Measurements from ENCODE around the gene ADAM22. TPM values are rescaled to one million over a fixed set of nuclear protein-coding genes. Genes with fewer than 3 reads are reported as not detected.

ADAM22 gene
- total RNA-seq, 1 experiment from 2014 or later = 10.0 TPM

DNA sequence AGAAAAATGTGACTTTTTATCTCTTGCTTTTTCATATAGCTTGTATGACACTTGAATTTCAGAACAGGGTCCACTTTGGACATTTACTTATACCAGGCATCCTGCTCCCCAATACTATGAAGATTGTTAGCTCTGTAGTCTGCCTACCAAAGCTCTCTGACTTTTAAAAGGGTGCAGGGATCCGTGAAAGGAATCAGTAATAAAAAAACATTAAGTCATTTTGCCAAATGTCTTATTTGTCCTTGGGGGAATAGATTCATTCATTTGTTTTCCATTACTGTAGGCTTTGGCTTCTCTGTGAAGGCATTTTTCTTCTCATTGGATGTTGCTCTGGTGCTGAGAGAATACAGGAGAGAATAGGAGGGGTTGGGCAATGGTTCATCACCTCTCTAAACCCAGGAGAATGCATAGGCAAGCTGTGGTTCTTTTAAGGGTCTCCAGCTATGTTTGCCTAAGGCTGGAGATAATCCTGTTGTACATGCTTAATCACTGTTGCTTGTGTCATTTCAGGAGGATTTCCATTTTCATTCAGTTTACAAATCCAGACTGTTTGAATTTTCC is 182.3 kb downstream of the ADAM22 start:
- H3K9me2 ChIP-seq (ENCODE audit: insufficient read depth) = no peaks in the 10 kb centered on the region
- ChIA-PET CTCF (no interaction called here), POLR2A (no interaction called here), RAD21 (ENCODE audit: low non-redundant PET in 1 of 2, low total read pairs in 2 of 2, uncharacterized antibody in 2 of 2, unreplicated experiment in 2 of 2) (no interaction called here)
- no peak overlapping the region for H3K4me3 ChIP-seq (replicated peaks in 1 of 2; ENCODE audit: low read depth in 1 of 2, low read length in 2 of 2)
- H3K4me1 ChIP-seq (ENCODE audit: control insufficient read depth in 1 of 2, insufficient read depth in 2 of 2, low read length in 2 of 2) = no peaks in the 10 kb centered on the region
- no peaks in the 10 kb centered on the region for H3K9me3 ChIP-seq (ENCODE audit: control insufficient read depth in 1 of 2, insufficient read depth in 1 of 2, low read depth in 1 of 2, low read length in 2 of 2)
- H3K4me2 ChIP-seq (ENCODE audit: low read length) = no peak overlapping the region
- no peak overlapping the region for H2AFZ ChIP-seq (ENCODE audit: low read depth, low read length, poor library complexity, severe bottlenecking)
- intact Hi-C loops (cut with micrococcal nuclease) = loop anchor here (10.0 kb wide), 2 partner anchors 212 to 802 kb away; no protein-coding TSS in a partner anchor
- no peak for ATAC-seq
- H3K36me3 ChIP-seq (ENCODE audit: control insufficient read depth in 1 of 2, insufficient read depth in 2 of 2, low read length in 2 of 2) = no peaks in the 10 kb centered on the region
- H3K27ac ChIP-seq (ENCODE audit: low read depth, low read length) = no peak overlapping the region
- H3K9ac ChIP-seq (ENCODE audit: low read length) = no peak overlapping the region
- no peaks in the 10 kb centered on the region for H3K79me2 ChIP-seq (ENCODE audit: insufficient read depth, low read length)
- DNase-seq (ENCODE audit: low read depth, low spot score) = no peak
- H3K27me3 ChIP-seq (ENCODE audit: insufficient read depth, low read length) = no peaks in the 10 kb centered on the region
- TF ChIP-seq TCF7L2 (IDR thresholded peaks at IDR 0.05; ENCODE audit: borderline replicate concordance, extremely low read depth, insufficient read depth, insufficient read length) (no peak), SP1 (IDR thresholded peaks at IDR 0.05; ENCODE audit: low read depth) (no peak), SIN3A (IDR thresholded peaks at IDR 0.05; ENCODE audit: low read depth) (no peak), CBX3 (IDR thresholded peaks at IDR 0.05; ENCODE audit: low read depth) (no peak), JUND (IDR thresholded peaks at IDR 0.05) (no peak)
- BruUV-seq (replicated peaks) = no TSS peak
- H4K20me1 ChIP-seq (ENCODE audit: insufficient read depth) = no peaks in the 10 kb centered on the region

DNA sequence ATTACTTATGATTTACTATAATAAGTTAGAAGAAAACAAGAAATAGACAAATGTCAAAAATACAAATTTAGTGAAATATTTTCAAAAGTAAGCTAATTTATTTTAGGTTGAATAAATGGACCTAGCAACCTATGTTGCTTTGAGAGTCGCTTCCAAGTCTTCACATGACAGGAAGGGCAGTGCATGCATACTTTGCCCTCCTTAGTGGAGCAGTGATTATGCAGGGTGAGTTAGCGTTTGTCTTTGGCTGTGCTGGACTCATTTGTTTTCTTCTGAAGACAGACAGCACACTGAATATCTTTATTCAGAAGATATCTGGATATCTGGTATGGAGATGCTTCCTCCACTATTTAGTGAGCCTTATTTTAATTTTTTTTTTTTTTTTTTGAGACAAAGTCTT is 183.3 kb downstream of the ADAM22 start:
- BruUV-seq (replicated peaks) = no TSS peak
- ChIA-PET POLR2A (no interaction called here), RAD21 (ENCODE audit: low non-redundant PET in 1 of 2, low total read pairs in 2 of 2, uncharacterized antibody in 2 of 2, unreplicated experiment in 2 of 2) (no interaction called here), CTCF (no interaction called here)
- Histone ChIP-seq H3K4me1 (ENCODE audit: control insufficient read depth in 1 of 2, insufficient read depth in 2 of 2, low read length in 2 of 2) (no peaks in the 10 kb centered on the region), H3K36me3 (ENCODE audit: control insufficient read depth in 1 of 2, insufficient read depth in 2 of 2, low read length in 2 of 2) (no peaks in the 10 kb centered on the region), H3K9me3 (ENCODE audit: control insufficient read depth in 1 of 2, insufficient read depth in 1 of 2, low read depth in 1 of 2, low read length in 2 of 2) (no peaks in the 10 kb centered on the region), H3K9me2 (ENCODE audit: insufficient read depth) (no peaks in the 10 kb centered on the region), H3K4me3 (replicated peaks in 1 of 2; ENCODE audit: low read depth in 1 of 2, low read length in 2 of 2) (no peak overlapping the region), H2AFZ (ENCODE audit: low read depth, low read length, poor library complexity, severe bottlenecking) (no peak overlapping the region), H3K27me3 (ENCODE audit: insufficient read depth, low read length) (no peaks in the 10 kb centered on the region), H3K4me2 (ENCODE audit: low read length) (no peak overlapping the region), H3K27ac (ENCODE audit: low read depth, low read length) (no peak overlapping the region), H3K9ac (ENCODE audit: low read length) (no peak overlapping the region), H4K20me1 (ENCODE audit: insufficient read depth) (no peaks in the 10 kb centered on the region), H3K79me2 (ENCODE audit: insufficient read depth, low read length) (no peaks in the 10 kb centered on the region)
- DNase-seq (ENCODE audit: low read depth, low spot score) (no peak), ATAC-seq (no peak)
- intact Hi-C loops (cut with micrococcal nuclease) = loop anchor here (10.0 kb wide), 2 partner anchors 213 to 803 kb away; no protein-coding TSS in a partner anchor
- TF ChIP-seq TCF7L2 (IDR thresholded peaks at IDR 0.05; ENCODE audit: borderline replicate concordance, extremely low read depth, insufficient read depth, insufficient read length) (no peak), RAD21 (IDR thresholded peaks at IDR 0.05; ENCODE audit: low read depth) (no peak), JUND (IDR thresholded peaks at IDR 0.05) (no peak), FOSL1 (IDR thresholded peaks at IDR 0.05; ENCODE audit: low read depth) (no peak), ZFX (IDR thresholded peaks at IDR 0.05) (no peak), ZNF274 (IDR thresholded peaks at IDR 0.05; ENCODE audit: low read depth, low read length) (no peak), ELF1 (IDR thresholded peaks at IDR 0.05; ENCODE audit: borderline replicate concordance, low read depth) (no peak), SRF (IDR thresholded peaks at IDR 0.05; ENCODE audit: low read depth) (no peak), EZH2 (IDR thresholded peaks at IDR 0.05) (no peak), POLR2A (IDR thresholded peaks at IDR 0.05; ENCODE audit: borderline replicate concordance, extremely low read depth, insufficient read depth, insufficient read length) (no peak), CEBPB (IDR thresholded peaks at IDR 0.05; ENCODE audit: low read depth) (no peak)
- TF ChIP-seq, protein P1, sequence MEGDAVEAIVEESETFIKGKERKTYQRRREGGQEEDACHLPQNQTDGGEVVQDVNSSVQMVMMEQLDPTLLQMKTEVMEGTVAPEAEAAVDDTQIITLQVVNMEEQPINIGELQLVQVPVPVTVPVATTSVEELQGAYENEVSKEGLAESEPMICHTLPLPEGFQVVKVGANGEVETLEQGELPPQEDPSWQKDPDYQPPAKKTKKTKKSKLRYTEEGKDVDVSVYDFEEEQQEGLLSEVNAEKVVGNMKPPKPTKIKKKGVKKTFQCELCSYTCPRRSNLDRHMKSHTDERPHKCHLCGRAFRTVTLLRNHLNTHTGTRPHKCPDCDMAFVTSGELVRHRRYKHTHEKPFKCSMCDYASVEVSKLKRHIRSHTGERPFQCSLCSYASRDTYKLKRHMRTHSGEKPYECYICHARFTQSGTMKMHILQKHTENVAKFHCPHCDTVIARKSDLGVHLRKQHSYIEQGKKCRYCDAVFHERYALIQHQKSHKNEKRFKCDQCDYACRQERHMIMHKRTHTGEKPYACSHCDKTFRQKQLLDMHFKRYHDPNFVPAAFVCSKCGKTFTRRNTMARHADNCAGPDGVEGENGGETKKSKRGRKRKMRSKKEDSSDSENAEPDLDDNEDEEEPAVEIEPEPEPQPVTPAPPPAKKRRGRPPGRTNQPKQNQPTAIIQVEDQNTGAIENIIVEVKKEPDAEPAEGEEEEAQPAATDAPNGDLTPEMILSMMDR (IDR thresholded peaks at IDR 0.05 in 2 of 3, conservative IDR thresholded peaks at IDR 0.05 in 1 of 3; ENCODE audit: borderline replicate concordance in 1 of 3, insufficient read depth in 1 of 3, low read depth in 2 of 3, low read length in 2 of 3) = no peak
- TF ChIP-seq, protein P2, sequence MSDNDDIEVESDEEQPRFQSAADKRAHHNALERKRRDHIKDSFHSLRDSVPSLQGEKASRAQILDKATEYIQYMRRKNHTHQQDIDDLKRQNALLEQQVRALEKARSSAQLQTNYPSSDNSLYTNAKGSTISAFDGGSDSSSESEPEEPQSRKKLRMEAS (IDR thresholded peaks at IDR 0.05) = no peak
- TF ChIP-seq, protein P3, sequence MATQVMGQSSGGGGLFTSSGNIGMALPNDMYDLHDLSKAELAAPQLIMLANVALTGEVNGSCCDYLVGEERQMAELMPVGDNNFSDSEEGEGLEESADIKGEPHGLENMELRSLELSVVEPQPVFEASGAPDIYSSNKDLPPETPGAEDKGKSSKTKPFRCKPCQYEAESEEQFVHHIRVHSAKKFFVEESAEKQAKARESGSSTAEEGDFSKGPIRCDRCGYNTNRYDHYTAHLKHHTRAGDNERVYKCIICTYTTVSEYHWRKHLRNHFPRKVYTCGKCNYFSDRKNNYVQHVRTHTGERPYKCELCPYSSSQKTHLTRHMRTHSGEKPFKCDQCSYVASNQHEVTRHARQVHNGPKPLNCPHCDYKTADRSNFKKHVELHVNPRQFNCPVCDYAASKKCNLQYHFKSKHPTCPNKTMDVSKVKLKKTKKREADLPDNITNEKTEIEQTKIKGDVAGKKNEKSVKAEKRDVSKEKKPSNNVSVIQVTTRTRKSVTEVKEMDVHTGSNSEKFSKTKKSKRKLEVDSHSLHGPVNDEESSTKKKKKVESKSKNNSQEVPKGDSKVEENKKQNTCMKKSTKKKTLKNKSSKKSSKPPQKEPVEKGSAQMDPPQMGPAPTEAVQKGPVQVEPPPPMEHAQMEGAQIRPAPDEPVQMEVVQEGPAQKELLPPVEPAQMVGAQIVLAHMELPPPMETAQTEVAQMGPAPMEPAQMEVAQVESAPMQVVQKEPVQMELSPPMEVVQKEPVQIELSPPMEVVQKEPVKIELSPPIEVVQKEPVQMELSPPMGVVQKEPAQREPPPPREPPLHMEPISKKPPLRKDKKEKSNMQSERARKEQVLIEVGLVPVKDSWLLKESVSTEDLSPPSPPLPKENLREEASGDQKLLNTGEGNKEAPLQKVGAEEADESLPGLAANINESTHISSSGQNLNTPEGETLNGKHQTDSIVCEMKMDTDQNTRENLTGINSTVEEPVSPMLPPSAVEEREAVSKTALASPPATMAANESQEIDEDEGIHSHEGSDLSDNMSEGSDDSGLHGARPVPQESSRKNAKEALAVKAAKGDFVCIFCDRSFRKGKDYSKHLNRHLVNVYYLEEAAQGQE (IDR thresholded peaks at IDR 0.05; ENCODE audit: low read depth) = no peak
